K562 (cell line): ENCODE data around the gene SLC43A2. TPM values are rescaled to one million over a fixed set of nuclear protein-coding genes. Genes with fewer than 3 reads are reported as not detected.

Source experiments
- ATAC-seq: fragments of 200-7000 bp; cut with Tn5 transposase; 3 replicates; pipeline ENCODE4 v1.9.1; 2020; ENCODE audit warnings: moderate library complexity
- BruUV-seq: library from RNA; stranded (reverse); fragments of 400-500 nt; replicated peaks from 2 replicates; lab custom pipeline; 2021; lab: Mats Ljungman, UMichigan
- CTCF ChIA-PET: fragments of 300-600 bp; formaldehyde crosslinking; extraction: SDS; loops from one replicate; lab custom pipeline; 2021; ENCODE audit warnings: low intra/inter-chr PET ratio; lab: Yijun Ruan, JAX
- POLR2A ChIA-PET: fragments of 300-600, 350-650 bp; sonication (Branson Sonifier 250); formaldehyde crosslinking; extraction: SDS; loops from one replicate; lab custom pipeline; 2021; ENCODE audit warnings: antibody characterized with exemption, inconsistent platforms; lab: Yijun Ruan, JAX
- DNase-seq, 4 experiments: peaks; one replicate each; pipeline versions ENCODE4 v3.0.0 to v3.0.0-alpha.2; 2011 to 2018; ENCODE audit warnings: low spot score in 3 of 4, mixed read lengths in 3 of 4; ENCODE audit errors: extremely low read depth in 1 of 4
- FAIRE-seq: peaks from 2 replicates; lab custom pipeline; 2011; peaks lifted over from hg19 to GRCh38; lab: Jason Lieb, UNC
- H2AFZ ChIP-seq: 2 replicates; pipeline ENCODE4 v1.6.0; 2011; ENCODE audit warnings: low read depth, low read length, control low read depth, inconsistent platforms
- H3K27ac ChIP-seq: fragments of 200-600 bp; 3 replicates; pipeline ENCODE4 v1.8.0; 2011; ENCODE audit warnings: low read depth, mild to moderate bottlenecking, control low read depth, inconsistent platforms, low read length, moderate library complexity, mixed read lengths; ENCODE audit errors: extremely low read depth
- H3K27me3 ChIP-seq, 2 experiments: fragments of 300-600 bp in 1 of 2; 2 replicates in 1 of 2; 3 replicates in 1 of 2; pipeline versions ENCODE4 v1.6.0 to v1.8.0; 2011; ENCODE audit warnings: inconsistent platforms in 2 of 2, low read length in 2 of 2, mild to moderate bottlenecking in 1 of 2, mixed read lengths in 1 of 2, moderate library complexity in 1 of 2; ENCODE audit not compliant: control insufficient read depth in 2 of 2, insufficient read depth in 2 of 2
- H3K36me3 ChIP-seq: fragments of 300-600 bp; 3 replicates; pipeline ENCODE4 v1.8.0; 2011; ENCODE audit warnings: mild to moderate bottlenecking, low read length, inconsistent platforms; ENCODE audit not compliant: control insufficient read depth, insufficient read depth
- H3K4me1 ChIP-seq, 2 experiments: fragments of 200-600 bp in 1 of 2; replicated peaks in 1 of 2; 2 replicates in 1 of 2; 3 replicates in 1 of 2; pipeline versions ENCODE4 v1.5.1 to v1.8.0; 2011; ENCODE audit warnings: inconsistent platforms in 2 of 2, low read length in 2 of 2, mild to moderate bottlenecking in 1 of 2, mixed read lengths in 1 of 2, moderate library complexity in 1 of 2; ENCODE audit not compliant: control insufficient read depth in 2 of 2, insufficient read depth in 2 of 2
- H3K4me2 ChIP-seq: 2 replicates; pipeline ENCODE4 v1.6.1; 2011; ENCODE audit warnings: low read length, control low read depth, inconsistent platforms, mixed read lengths; ENCODE audit not compliant: insufficient read depth
- H3K4me3 ChIP-seq: fragments of 200-600 bp; sonication (generic), shearing (Covaris generic); 2 replicates; pipeline ENCODE4 v1.5.1; 2016; ENCODE audit warnings: control low read depth, inconsistent platforms
- H3K79me2 ChIP-seq: fragments of 200-600 bp; 3 replicates; pipeline ENCODE4 v1.8.0; 2011; ENCODE audit warnings: low read length, inconsistent platforms; ENCODE audit not compliant: control insufficient read depth, insufficient read depth
- H3K9ac ChIP-seq, 2 experiments: 2 replicates each; pipeline versions ENCODE4 v1.6.0 to v1.6.1; 2011; ENCODE audit warnings: low read depth in 2 of 2, low read length in 2 of 2, control low read depth in 1 of 2, inconsistent platforms in 1 of 2, mild to moderate bottlenecking in 1 of 2, mixed read lengths in 1 of 2; ENCODE audit not compliant: insufficient read depth in 1 of 2
- H3K9me1 ChIP-seq: one replicate; pipeline ENCODE4 v1.6.0; 2011; ENCODE audit warnings: inconsistent platforms, mild to moderate bottlenecking, low read length, moderate library complexity; ENCODE audit not compliant: control insufficient read depth, insufficient read depth
- H3K9me3 ChIP-seq: replicated peaks from 2 replicates; pipeline ENCODE4 v1.5.1; 2011; ENCODE audit warnings: low read depth, low read length, inconsistent platforms; ENCODE audit not compliant: control insufficient read depth, insufficient read depth
- H4K20me1 ChIP-seq: replicated peaks from 2 replicates; pipeline ENCODE4 v1.6.1; 2011; ENCODE audit warnings: low read length, inconsistent platforms, mixed read lengths; ENCODE audit not compliant: control insufficient read depth, insufficient read depth
- ETV6 ChIP-seq, 3 experiments: fragments of 150-350 bp in 1 of 3; sonication (generic) in 1 of 3; formaldehyde crosslinking in 1 of 3; IDR thresholded peaks; 2 replicates each; pipeline versions ENCODE4 v1.6.1 to v1.8.0; 2014 to 2022; ENCODE audit warnings: borderline replicate concordance in 2 of 3, low read depth in 2 of 3, antibody characterized with exemption in 1 of 3, low read length in 1 of 3, mild to moderate bottlenecking in 1 of 3, missing genetic modification reagents in 1 of 3
- FOXA3 ChIP-seq, 2 experiments: fragments of 450-650 bp in 1 of 2; sonication (generic) in 1 of 2; formaldehyde crosslinking; IDR thresholded peaks in 1 of 2; conservative IDR thresholded peaks in 1 of 2; 2 replicates each; pipeline versions ENCODE4 v1.4.0 to v1.8.0; 2020 to 2022; ENCODE audit warnings: mild to moderate bottlenecking in 2 of 2, missing genetic modification reagents in 1 of 2
- ILF3 ChIP-seq: fragments of 450-650 bp; IDR thresholded peaks from 2 replicates; pipeline ENCODE4 v1.6.1; 2018; ENCODE audit warnings: antibody characterized with exemption, mild to moderate bottlenecking, moderate library complexity, borderline replicate concordance
- KHSRP ChIP-seq: fragments of 450-650 bp; IDR thresholded peaks from 2 replicates; pipeline ENCODE4 v1.6.1; 2017
- MCM2 ChIP-seq: fragments of 450-650 bp; IDR thresholded peaks from 2 replicates; pipeline ENCODE4 v1.6.1; 2017; ENCODE audit warnings: low read depth, mild to moderate bottlenecking
- POLR2A ChIP-seq: fragments of 450-650 bp; conservative IDR thresholded peaks from 2 replicates; pipeline ENCODE4 v1.6.1; 2016
- STAG1 ChIP-seq: sonication (generic); formaldehyde crosslinking; IDR thresholded peaks from 2 replicates; pipeline ENCODE4 v1.5.0; 2020; ENCODE audit warnings: missing genetic modification reagents, borderline replicate concordance
- ZBTB5 ChIP-seq: fragments of 450-650 bp; IDR thresholded peaks from 2 replicates; pipeline ENCODE4 v1.6.1; 2017; ENCODE audit warnings: antibody characterized with exemption
- WGBS: fragments of 100-300 bp; shearing (Covaris generic); methylation state at CpG from one replicate; pipeline ENCODE4 v1.1.6; 2016; ENCODE audit warnings: low coverage, mixed read lengths; ENCODE audit not compliant: insufficient coverage; ENCODE audit errors: missing lambda C conversion rate; 5-methylcytosine and 5-hydroxymethylcytosine counted together
- in situ Hi-C: fragments of 300-500 bp; cut with MboI; formaldehyde crosslinking; loops from 4 replicates; pipeline ENCODE4 v1.15.0; 2018; ENCODE audit warnings: inconsistent platforms, mixed read lengths
- intact Hi-C: fragments of 100-400 bp; cut with micrococcal nuclease; formaldehyde crosslinking; loops from 2 replicates; pipeline ENCODE4 v1.14.2; 2022
- polyA plus RNA-seq, 8 experiments: library from polyadenylated mRNA; depleted of rRNA in 4 of 8; stranded (reverse) in 5 of 8; unstranded in 3 of 8; fragments of >200 nt; fragmentation: Nextera tagmentation in 2 of 8; fragmentation: Illumina TruSeq in 1 of 8; extraction: Ambion mirVana in 2 of 8; extraction: Trizol in 1 of 8; gene quantifications; 2 replicates each; pipeline versions ENCODE4 v1.2.1 to v1.2.3, GENCODE V29; 2011 to 2014; ENCODE audit warnings: inconsistent platforms in 1 of 8, missing spikeins in 1 of 8
- total RNA-seq, 7 experiments: library from RNA; depleted of rRNA in 6 of 7; stranded (reverse); fragments of >200 nt in 6 of 7; fragmentation: Illumina TruSeq in 2 of 7; extraction: Trizol in 2 of 7; gene quantifications; 2 replicates each; pipeline versions ENCODE4 v1.2.1 to v1.2.3, GENCODE V29; 2011 to 2021; ENCODE audit warnings: low replicate concordance in 1 of 7
- TF ChIP-seq, protein P1 (sequence below): fragments of 200-800 bp; sonication (Bioruptor generic); IDR thresholded peaks from 2 replicates; pipeline ENCODE4 v1.6.1; 2017; ENCODE audit warnings: missing genetic modification characterization, missing compliant biosample characterization
- TF ChIP-seq, protein P2 (sequence below), 2 experiments: fragments of 450-650 bp; formaldehyde crosslinking in 1 of 2; IDR thresholded peaks; 2 replicates each; pipeline versions ENCODE4 v1.4.0 to v1.6.1; 2014 to 2020; ENCODE audit warnings: mild to moderate bottlenecking in 2 of 2, borderline replicate concordance in 1 of 2, low read depth in 1 of 2

Gene SLC43A2
- total and polyA plus RNA-seq, 9 of the 15 experiments (the other 6 are each of a cell fraction or from before 2014, with no cell fraction given): 0.03 to 10.2 (median 3.6) TPM

- ChIA-PET CTCF (no interaction called here), POLR2A (no interaction called here)
- intact Hi-C loops (no loop called here), in situ Hi-C loops (no loop called here)
- H3K4me3 ChIP-seq: no peak overlapping the region
- H3K4me1 ChIP-seq: peaks cover 12 to 36% of the 10 kb centered on the region in 2 experiments; a peak in 4 of 5 replicates
- H3K4me2 ChIP-seq: no peak overlapping the region
- no peaks in the 10 kb centered on the region for H3K9me3 ChIP-seq
- FAIRE-seq (no peak), ATAC-seq (no peak), DNase-seq (no peak)
- no peak overlapping the region for H2AFZ ChIP-seq
- no peaks in the 10 kb centered on the region for H3K27me3 ChIP-seq
- H3K27ac ChIP-seq: no peak overlapping the region
- no peaks in the 10 kb centered on the region for H3K36me3 ChIP-seq
- H3K9ac ChIP-seq: no peak overlapping the region
- no peaks in the 10 kb centered on the region for H3K79me2 ChIP-seq
- H4K20me1 ChIP-seq: no peaks in the 10 kb centered on the region; the same call in 1 of the 2 replicates
- WGBS: 95% methylated on average over 6 of the region's 40 CpGs
- no TSS peak for BruUV-seq
- peaks cover 3% of the 10 kb centered on the region for H3K9me1 ChIP-seq
- TF ChIP-seq ZBTB5 (no peak), STAG1 (CRISPR knock-in tag) (no peak), MCM2 (no peak), ETV6 (IDR thresholded peaks at IDR 0.05; ENCODE audit: borderline replicate concordance in 1 of 2, low read depth in 2 of 2, low read length in 1 of 2) (no peak), ETV6 (CRISPR knock-in tag; IDR thresholded peaks at IDR 0.05; ENCODE audit: borderline replicate concordance) (no peak), ILF3 (no peak), KHSRP (no peak), FOXA3 (CRISPR knock-in tag; conservative IDR thresholded peaks at IDR 0.05 in 1 of 2, IDR thresholded peaks at IDR 0.05 in 1 of 2) (no peak), POLR2A (no peak)
- TF ChIP-seq, protein P1, sequence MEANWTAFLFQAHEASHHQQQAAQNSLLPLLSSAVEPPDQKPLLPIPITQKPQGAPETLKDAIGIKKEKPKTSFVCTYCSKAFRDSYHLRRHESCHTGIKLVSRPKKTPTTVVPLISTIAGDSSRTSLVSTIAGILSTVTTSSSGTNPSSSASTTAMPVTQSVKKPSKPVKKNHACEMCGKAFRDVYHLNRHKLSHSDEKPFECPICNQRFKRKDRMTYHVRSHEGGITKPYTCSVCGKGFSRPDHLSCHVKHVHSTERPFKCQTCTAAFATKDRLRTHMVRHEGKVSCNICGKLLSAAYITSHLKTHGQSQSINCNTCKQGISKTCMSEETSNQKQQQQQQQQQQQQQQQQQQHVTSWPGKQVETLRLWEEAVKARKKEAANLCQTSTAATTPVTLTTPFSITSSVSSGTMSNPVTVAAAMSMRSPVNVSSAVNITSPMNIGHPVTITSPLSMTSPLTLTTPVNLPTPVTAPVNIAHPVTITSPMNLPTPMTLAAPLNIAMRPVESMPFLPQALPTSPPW (CRISPR knock-in tag): no peak
- TF ChIP-seq, protein P2, sequence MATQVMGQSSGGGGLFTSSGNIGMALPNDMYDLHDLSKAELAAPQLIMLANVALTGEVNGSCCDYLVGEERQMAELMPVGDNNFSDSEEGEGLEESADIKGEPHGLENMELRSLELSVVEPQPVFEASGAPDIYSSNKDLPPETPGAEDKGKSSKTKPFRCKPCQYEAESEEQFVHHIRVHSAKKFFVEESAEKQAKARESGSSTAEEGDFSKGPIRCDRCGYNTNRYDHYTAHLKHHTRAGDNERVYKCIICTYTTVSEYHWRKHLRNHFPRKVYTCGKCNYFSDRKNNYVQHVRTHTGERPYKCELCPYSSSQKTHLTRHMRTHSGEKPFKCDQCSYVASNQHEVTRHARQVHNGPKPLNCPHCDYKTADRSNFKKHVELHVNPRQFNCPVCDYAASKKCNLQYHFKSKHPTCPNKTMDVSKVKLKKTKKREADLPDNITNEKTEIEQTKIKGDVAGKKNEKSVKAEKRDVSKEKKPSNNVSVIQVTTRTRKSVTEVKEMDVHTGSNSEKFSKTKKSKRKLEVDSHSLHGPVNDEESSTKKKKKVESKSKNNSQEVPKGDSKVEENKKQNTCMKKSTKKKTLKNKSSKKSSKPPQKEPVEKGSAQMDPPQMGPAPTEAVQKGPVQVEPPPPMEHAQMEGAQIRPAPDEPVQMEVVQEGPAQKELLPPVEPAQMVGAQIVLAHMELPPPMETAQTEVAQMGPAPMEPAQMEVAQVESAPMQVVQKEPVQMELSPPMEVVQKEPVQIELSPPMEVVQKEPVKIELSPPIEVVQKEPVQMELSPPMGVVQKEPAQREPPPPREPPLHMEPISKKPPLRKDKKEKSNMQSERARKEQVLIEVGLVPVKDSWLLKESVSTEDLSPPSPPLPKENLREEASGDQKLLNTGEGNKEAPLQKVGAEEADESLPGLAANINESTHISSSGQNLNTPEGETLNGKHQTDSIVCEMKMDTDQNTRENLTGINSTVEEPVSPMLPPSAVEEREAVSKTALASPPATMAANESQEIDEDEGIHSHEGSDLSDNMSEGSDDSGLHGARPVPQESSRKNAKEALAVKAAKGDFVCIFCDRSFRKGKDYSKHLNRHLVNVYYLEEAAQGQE (IDR thresholded peaks at IDR 0.05; ENCODE audit: borderline replicate concordance): no peak
- TF ChIP-seq, protein P2 (CRISPR knock-in tag; IDR thresholded peaks at IDR 0.05; ENCODE audit: low read depth): no peak
These were observed 37.1 kb downstream of the SLC43A2 start for GRCh38 chr17:1591474-1592090.
